Upper lobe of left lung (tissue), 6 donors: ENCODE results near the gene DNAJC13. TPM values are rescaled to one million over a fixed set of nuclear protein-coding genes. Genes with fewer than 3 reads are reported as not detected.
A peak's percentile ranks its signal among the peaks of the same experiment; 100 is the strongest.
"Not testable (repeated sequence)": the region's sequence is repeated elsewhere in the genome, so short reads cannot be mapped to it uniquely, and the experiment has no call there.

ENCODE experiments used
- ATAC-seq, 2 donors: fragments of 200-7000 bp; cut with Tn5 transposase; one replicate each; pipeline ENCODE4 v1.9.1; 2022; ENCODE audit warnings: mild to moderate bottlenecking in 2 of 2, moderate library complexity in 2 of 2; ENCODE audit not compliant: low FRiP score in 2 of 2
- DNase-seq, 2 donors: peaks; one replicate each; pipeline ENCODE4 v3.0.0-alpha.2; 2019 to 2020
- H3K27ac ChIP-seq, 4 donors: fragments of 200-600 bp; sonication (generic); one replicate each; pipeline ENCODE4 v1.5.1; 2016 to 2019
- H3K27me3 ChIP-seq, 4 donors: fragments of 200-600 bp; sonication (generic); one replicate each; pipeline ENCODE4 v1.5.1; 2017 to 2019
- H3K36me3 ChIP-seq, 4 donors: fragments of 200-600 bp; sonication (generic); one replicate each; pipeline ENCODE4 v1.5.1; 2016 to 2019
- H3K4me1 ChIP-seq, 4 donors: fragments of 200-600 bp; sonication (generic); one replicate each; pipeline ENCODE4 v1.5.1; 2018 to 2019
- H3K4me3 ChIP-seq, 4 donors: fragments of 200-600 bp; sonication (generic); one replicate each; pipeline ENCODE4 v1.5.1; 2017 to 2019; ENCODE audit warnings: mild to moderate bottlenecking in 2 of 4, moderate library complexity in 1 of 4
- H3K9me3 ChIP-seq, 4 donors: fragments of 200-600 bp; sonication (generic); one replicate each; pipeline ENCODE4 v1.5.1; 2018 to 2019
- CTCF ChIP-seq, 6 experiments: fragments of 450-650 bp in 4 of 6; fragments of 200-600 bp in 2 of 6; sonication (generic) in 2 of 6; IDR thresholded peaks; one replicate each; pipeline ENCODE4 v1.5.1; 2016 to 2019; ENCODE audit warnings: antibody characterized with exemption in 6 of 6
- EP300 ChIP-seq, 4 donors: sonication (generic); formaldehyde crosslinking; IDR thresholded peaks; one replicate each; pipeline ENCODE4 v1.5.1; 2017; ENCODE audit warnings: antibody characterized with exemption in 4 of 4, control low read depth in 2 of 4
- POLR2A ChIP-seq, 4 donors: fragments of 450-650 bp; IDR thresholded peaks; one replicate each; pipeline ENCODE4 v1.5.1; 2016 to 2017; ENCODE audit warnings: antibody characterized with exemption in 4 of 4, mild to moderate bottlenecking in 2 of 4
- POLR2AphosphoS5 ChIP-seq, 2 donors: sonication (generic); formaldehyde crosslinking; IDR thresholded peaks; one replicate each; pipeline ENCODE4 v1.5.1; 2017; ENCODE audit warnings: antibody characterized with exemption in 2 of 2
- WGBS, 2 donors: methylation state at CpG; one replicate each; pipeline ENCODE4 v1.1.5; 2017 to 2018; 5-methylcytosine and 5-hydroxymethylcytosine counted together
- total RNA-seq, 6 donors: library from RNA; depleted of rRNA in 4 of 6; stranded (reverse); fragments of >200 nt in 4 of 6; gene quantifications; one replicate each; pipeline versions ENCODE4 v1.1.0 to v1.2.1, GENCODE V29; 2016 to 2021
- donor health status: DM: no; HTN: no; CAD: no; lungs with moderate emphysema.
- donor health status: DM: no; HTN: yes; CAD: no; lungs with severe emphysema.

Gene DNAJC13
- total RNA-seq, 6 donors from 2014 or later: 29.1 to 54.9 (median 35.1) TPM

GRCh38 chr3:132550579-132551305 is 133.4 kb downstream of the DNAJC13 start:
- no peak for ATAC-seq
- WGBS, 2 donors: 41% methylated on average over 3 of the region's 3 CpGs

DNA sequence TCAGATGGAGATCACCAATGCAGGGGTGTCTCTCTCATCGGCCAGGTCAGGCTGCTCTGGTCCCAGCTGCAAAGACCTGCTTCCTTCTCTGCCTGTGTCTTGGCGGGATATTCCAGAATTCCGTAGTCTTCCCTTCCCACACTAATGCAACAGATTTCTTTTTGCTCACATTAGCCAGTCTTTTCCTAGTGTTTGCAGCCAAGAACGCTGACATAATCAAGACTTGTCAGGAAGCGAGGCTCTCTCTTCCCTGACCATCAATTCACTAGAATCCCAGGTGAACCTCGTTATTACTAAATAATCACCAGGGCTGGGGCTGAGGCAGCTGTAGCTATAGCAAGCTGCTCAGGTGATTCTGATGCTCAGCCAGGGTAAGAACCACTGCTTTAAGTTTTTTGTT is 136.5 kb downstream of the DNAJC13 start:
- peaks cover 0 to 7% (median 0%) of the 10 kb centered on the region in 4 donors for H3K36me3 ChIP-seq
- H3K9me3 ChIP-seq: no peaks in the 10 kb centered on the region
- H3K27me3 ChIP-seq: no peaks in the 10 kb centered on the region
- no peak overlapping the region for H3K27ac ChIP-seq
- DNase-seq: no peak
- TF ChIP-seq EP300 (IDR thresholded peaks at IDR 0.05): no peak
- no peak for TF ChIP-seq POLR2AphosphoS5 (IDR thresholded peaks at IDR 0.05)
- TF ChIP-seq POLR2A (IDR thresholded peaks at IDR 0.05): no peak
- TF ChIP-seq CTCF (IDR thresholded peaks at IDR 0.05): no peak
- 64 to 85% methylated on average over 6 of the region's 6 CpGs for WGBS, 2 donors
- H3K4me3 ChIP-seq: no peak overlapping the region
- H3K4me1 ChIP-seq: peaks cover 14 to 20% (median 17%) of the 10 kb centered on the region in 4 donors
- ATAC-seq: no peak

More at GRCh38 chr3:132550579-132551305, 133.4 kb downstream of the DNAJC13 start:
- TF ChIP-seq EP300 (IDR thresholded peaks at IDR 0.05): no peak
- TF ChIP-seq POLR2A (IDR thresholded peaks at IDR 0.05): no peak
- TF ChIP-seq POLR2AphosphoS5 (IDR thresholded peaks at IDR 0.05): no peak
- TF ChIP-seq CTCF (IDR thresholded peaks at IDR 0.05): no peak
- Histone ChIP-seq H3K9me3 (no peaks in the 10 kb centered on the region), H3K4me3 (no peak overlapping the region), H3K4me1 (peaks cover 14 to 20% (median 17%) of the 10 kb centered on the region in 4 donors), H3K36me3 (no peaks in the 10 kb centered on the region), H3K27me3 (no peaks in the 10 kb centered on the region), H3K27ac (no peak overlapping the region)
- no peak for DNase-seq

DNA sequence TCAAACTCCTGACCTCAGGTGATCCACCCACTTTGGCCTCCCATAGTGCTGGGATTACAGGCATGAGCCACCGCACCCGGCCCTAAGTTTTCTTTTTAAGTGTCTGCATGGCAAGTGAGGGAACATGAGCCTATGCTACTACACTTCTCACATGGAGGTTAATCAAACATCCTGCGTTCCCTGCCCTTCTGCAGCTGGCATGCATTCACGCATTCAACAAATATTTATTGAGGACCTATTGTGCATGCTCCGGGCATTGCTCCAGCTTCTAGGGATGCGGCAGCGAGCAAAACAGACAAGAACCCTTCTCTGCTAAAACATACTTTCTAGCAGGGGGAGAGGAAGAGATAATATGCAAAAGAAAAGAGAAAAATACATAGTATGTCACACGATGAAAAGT is 137.1 kb downstream of the DNAJC13 start:
- ATAC-seq (no peak), DNase-seq (no peak)
- H3K36me3 ChIP-seq: peaks cover 0 to 9% (median 0%) of the 10 kb centered on the region in 4 donors
- H3K27me3 ChIP-seq: no peaks in the 10 kb centered on the region
- no peaks in the 10 kb centered on the region for H3K9me3 ChIP-seq
- H3K4me3 ChIP-seq: no peak overlapping the region
- no peak overlapping the region for H3K27ac ChIP-seq
- WGBS, 2 donors: 29 to 39% methylated on average over 8 of the region's 8 CpGs
- no peak for TF ChIP-seq CTCF (IDR thresholded peaks at IDR 0.05)
- no peak for TF ChIP-seq POLR2A (IDR thresholded peaks at IDR 0.05)
- no peak for TF ChIP-seq EP300 (IDR thresholded peaks at IDR 0.05)
- TF ChIP-seq POLR2AphosphoS5 (IDR thresholded peaks at IDR 0.05): no peak
- peaks cover 14 to 20% (median 17%) of the 10 kb centered on the region in 4 donors for H3K4me1 ChIP-seq

DNA sequence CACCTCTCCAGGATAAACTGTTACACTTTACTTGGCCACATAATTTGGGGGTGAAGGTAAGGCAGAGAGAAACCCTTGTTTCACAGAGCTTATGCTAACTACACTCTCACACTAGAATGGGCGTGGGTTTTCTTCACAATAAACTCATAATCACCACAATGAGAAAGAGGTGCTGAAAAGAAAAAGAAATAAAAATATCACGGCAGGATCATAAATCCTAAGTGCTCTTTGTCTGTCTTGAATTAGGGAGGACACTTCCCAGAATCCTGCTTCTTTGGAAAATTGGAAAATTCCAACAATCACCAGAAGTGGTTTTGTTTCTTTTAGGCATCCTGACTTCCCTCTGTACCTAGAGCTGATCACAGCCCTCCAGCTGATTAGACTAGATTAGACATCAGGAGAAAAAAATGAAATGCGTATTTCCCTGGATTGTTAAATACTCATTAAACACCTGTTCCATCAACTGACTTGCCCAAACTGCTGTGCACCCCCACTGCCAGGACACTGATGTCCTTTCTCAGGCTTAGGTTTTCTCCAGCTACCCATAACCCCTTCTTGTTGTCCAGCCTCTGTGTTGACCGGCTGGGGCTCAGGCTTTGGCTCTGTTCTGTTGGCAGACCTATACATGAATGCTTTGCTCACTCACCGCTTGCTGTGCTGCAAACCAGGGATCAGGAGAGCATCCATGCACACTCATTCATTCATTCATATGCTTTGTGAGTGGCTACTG is 138.2 kb downstream of the DNAJC13 start:
- H3K27me3 ChIP-seq: no peaks in the 10 kb centered on the region
- H3K36me3 ChIP-seq: peaks cover 0 to 12% (median 0%) of the 10 kb centered on the region in 4 donors
- TF ChIP-seq EP300 (IDR thresholded peaks at IDR 0.05) (no peak), POLR2A (IDR thresholded peaks at IDR 0.05) (no peak), POLR2AphosphoS5 (IDR thresholded peaks at IDR 0.05) (no peak), CTCF (IDR thresholded peaks at IDR 0.05) (no peak)
- no peak overlapping the region for H3K4me3 ChIP-seq
- ATAC-seq (peak in 1 of 2 donors; percentile 17), DNase-seq (no peak)
- no peak overlapping the region for H3K27ac ChIP-seq
- peaks cover 10 to 15% (median 14%) of the 10 kb centered on the region in 4 donors for H3K4me1 ChIP-seq
- 72 to 88% methylated on average over 5 of the region's 5 CpGs for WGBS, 2 donors
- no peaks in the 10 kb centered on the region for H3K9me3 ChIP-seq

GRCh38 chr3:132556036-132556386 is 138.7 kb downstream of the DNAJC13 start:
- peaks cover 0 to 12% (median 0%) of the 10 kb centered on the region in 4 donors for H3K36me3 ChIP-seq
- H3K27ac ChIP-seq: not testable (repeated sequence)

More at GRCh38 chr3:132556036-132556386, 138.7 kb downstream of the DNAJC13 start:
- H3K9me3 ChIP-seq, H3K27me3 ChIP-seq, H3K4me3 ChIP-seq, DNase-seq: not testable (repeated sequence)
- 86 to 91% methylated on average over 3 of the region's 3 CpGs for WGBS, 2 donors
- H3K4me1 ChIP-seq: peaks cover 10 to 14% (median 10%) of the 10 kb centered on the region in 4 donors
- peak in 1 of 2 donors; percentile 21 for ATAC-seq
